GM23338 (cell line): ENCODE results near the gene NGDN. TPM values are rescaled to one million over a fixed set of nuclear protein-coding genes. Genes with fewer than 3 reads are reported as not detected.

ENCODE experiments used
- ATAC-seq: fragments of 200-7000 bp; cut with Tn5 transposase; 3 replicates; pipeline ENCODE4 v1.9.1; 2020
- DNase-seq: peaks from one replicate; pipeline ENCODE4 v3.0.0-alpha.2; 2015; ENCODE audit warnings: low spot score
- H2AFZ ChIP-seq: fragments of 200-600 bp; sonication (generic); 2 replicates; pipeline ENCODE4 v1.8.0; 2016; ENCODE audit warnings: antibody characterized with exemption, mild to moderate bottlenecking, moderate library complexity
- H3F3A ChIP-seq: fragments of 200-600 bp; sonication (generic); replicated peaks from 2 replicates; pipeline ENCODE4 v1.8.0; 2017; ENCODE audit warnings: antibody characterized with exemption, mixed run types, low read depth
- H3K27ac ChIP-seq: fragments of 200-600 bp; sonication (generic); 2 replicates; pipeline ENCODE4 v1.6.1; 2016; ENCODE audit warnings: low read depth
- H3K27me3 ChIP-seq: fragments of 200-600 bp; sonication (generic); 2 replicates; pipeline ENCODE4 v1.8.0; 2016; ENCODE audit warnings: mild to moderate bottlenecking, mixed run types, moderate library complexity; ENCODE audit not compliant: insufficient read depth
- H3K36me3 ChIP-seq: fragments of 200-600 bp; sonication (generic); 2 replicates; pipeline ENCODE4 v1.8.0; 2016; ENCODE audit warnings: mild to moderate bottlenecking; ENCODE audit not compliant: insufficient read depth
- H3K4me1 ChIP-seq: fragments of 200-600 bp; sonication (generic); 2 replicates; pipeline ENCODE4 v1.8.0; 2016; ENCODE audit warnings: mild to moderate bottlenecking, moderate library complexity; ENCODE audit not compliant: insufficient read depth
- H3K4me2 ChIP-seq: fragments of 200-600 bp; sonication (generic); 2 replicates; pipeline ENCODE4 v1.7.1; 2017; ENCODE audit warnings: mixed run types
- H3K4me3 ChIP-seq: fragments of 200-600 bp; sonication (generic); 2 replicates; pipeline ENCODE4 v1.6.1; 2016; ENCODE audit warnings: mixed run types
- H3K79me2 ChIP-seq: fragments of 200-600 bp; sonication (generic); replicated peaks from 2 replicates; pipeline ENCODE4 v1.8.0; 2017; ENCODE audit warnings: mild to moderate bottlenecking; ENCODE audit not compliant: insufficient read depth
- H3K9me2 ChIP-seq: fragments of 200-600 bp; sonication (generic); 2 replicates; pipeline ENCODE4 v1.8.0; 2017; ENCODE audit not compliant: insufficient read depth
- H4K20me1 ChIP-seq: fragments of 200-600 bp; sonication (generic); replicated peaks from 2 replicates; pipeline ENCODE4 v1.8.0; 2017; ENCODE audit warnings: mild to moderate bottlenecking; ENCODE audit not compliant: insufficient read depth
- H3K27ac Mint-ChIP-seq: 2 replicates; pipeline ENCODE4 v1.8.0; 2020; ENCODE audit warnings: inconsistent platforms, mild to moderate bottlenecking, moderate library complexity, mixed read lengths
- H3K27me3 Mint-ChIP-seq: 3 replicates; pipeline ENCODE4 v1.8.0; 2022; ENCODE audit warnings: low read depth, mild to moderate bottlenecking, moderate library complexity, mixed read lengths, inconsistent platforms; ENCODE audit not compliant: insufficient read depth, poor library complexity
- H3K36me3 Mint-ChIP-seq: 3 replicates; pipeline ENCODE4 v1.8.0; 2021; ENCODE audit warnings: low read depth, mild to moderate bottlenecking, inconsistent platforms, moderate library complexity, mixed read lengths
- H3K4me1 Mint-ChIP-seq: 3 replicates; pipeline ENCODE4 v1.8.0; 2020; ENCODE audit warnings: mild to moderate bottlenecking, inconsistent platforms, mixed read lengths
- H3K4me3 Mint-ChIP-seq: 3 replicates; pipeline ENCODE4 v1.8.0; 2021; ENCODE audit warnings: moderate library complexity, mild to moderate bottlenecking, inconsistent platforms, mixed read lengths
- H3K9me3 Mint-ChIP-seq: 3 replicates; pipeline ENCODE4 v1.8.0; 2020; ENCODE audit warnings: moderate library complexity, mild to moderate bottlenecking, inconsistent platforms, mixed read lengths
- EZH2 ChIP-seq: fragments of 200-600 bp; sonication (generic); IDR thresholded peaks from one replicate; pipeline ENCODE4 v1.8.0; 2017; ENCODE audit warnings: antibody characterized with exemption, mild to moderate bottlenecking, low read depth; ENCODE audit not compliant: unreplicated experiment
- EZH2phosphoT487 ChIP-seq: fragments of 200-600 bp; sonication (generic); IDR thresholded peaks from one replicate; pipeline ENCODE4 v1.8.1; 2018; ENCODE audit warnings: antibody characterized with exemption; ENCODE audit not compliant: unreplicated experiment
- JUNB ChIP-seq: IDR thresholded peaks from one replicate; pipeline ENCODE4 v1.6.1; 2016; ENCODE audit warnings: antibody characterized with exemption; ENCODE audit not compliant: unreplicated experiment
- REST ChIP-seq: IDR thresholded peaks from one replicate; pipeline ENCODE4 v1.6.1; 2018; ENCODE audit warnings: antibody characterized with exemption; ENCODE audit not compliant: unreplicated experiment
- ZNF331 ChIP-seq: fragments of 250-450 bp; sonication (Bioruptor Pico); IDR thresholded peaks from 2 replicates; pipeline ENCODE4 v1.5.0; 2020; ENCODE audit warnings: low read depth, mild to moderate bottlenecking, moderate library complexity
- ZNF462 ChIP-seq: fragments of 250-450 bp; sonication (Bioruptor Pico); IDR thresholded peaks from 2 replicates; pipeline ENCODE4 v1.5.0; 2020; ENCODE audit warnings: mild to moderate bottlenecking, moderate library complexity
- polyA plus RNA-seq: library from polyadenylated mRNA; unstranded; fragments of >200 nt; fragmentation: Nextera tagmentation; extraction: Ambion mirVana; gene quantifications from 2 replicates; pipeline ENCODE4 v1.2.1, GENCODE V29; 2016
- total RNA-seq: library from RNA; depleted of rRNA; stranded (reverse); fragments of >200 nt; shearing (Covaris generic); gene quantifications from 2 replicates; pipeline ENCODE4 v1.2.3, GENCODE V29; 2014
- TF ChIP-seq, protein P1 (sequence below): IDR thresholded peaks from 2 replicates; pipeline ENCODE4 v1.6.1; 2016; ENCODE audit warnings: antibody characterized with exemption
- TF ChIP-seq, protein P2 (sequence below), 2 experiments: fragments of 200-600 bp in 1 of 2; sonication (generic) in 1 of 2; conservative IDR thresholded peaks; 2 replicates each; pipeline versions ENCODE4 v1.5.1 to v1.6.1; 2016 to 2017; ENCODE audit warnings: antibody characterized with exemption in 2 of 2, low read depth in 2 of 2, mild to moderate bottlenecking in 2 of 2, moderate library complexity in 1 of 2

NGDN gene
- total and polyA plus RNA-seq, 2 experiments from 2014 or later: 48.6 to 90.8 TPM

DNA sequence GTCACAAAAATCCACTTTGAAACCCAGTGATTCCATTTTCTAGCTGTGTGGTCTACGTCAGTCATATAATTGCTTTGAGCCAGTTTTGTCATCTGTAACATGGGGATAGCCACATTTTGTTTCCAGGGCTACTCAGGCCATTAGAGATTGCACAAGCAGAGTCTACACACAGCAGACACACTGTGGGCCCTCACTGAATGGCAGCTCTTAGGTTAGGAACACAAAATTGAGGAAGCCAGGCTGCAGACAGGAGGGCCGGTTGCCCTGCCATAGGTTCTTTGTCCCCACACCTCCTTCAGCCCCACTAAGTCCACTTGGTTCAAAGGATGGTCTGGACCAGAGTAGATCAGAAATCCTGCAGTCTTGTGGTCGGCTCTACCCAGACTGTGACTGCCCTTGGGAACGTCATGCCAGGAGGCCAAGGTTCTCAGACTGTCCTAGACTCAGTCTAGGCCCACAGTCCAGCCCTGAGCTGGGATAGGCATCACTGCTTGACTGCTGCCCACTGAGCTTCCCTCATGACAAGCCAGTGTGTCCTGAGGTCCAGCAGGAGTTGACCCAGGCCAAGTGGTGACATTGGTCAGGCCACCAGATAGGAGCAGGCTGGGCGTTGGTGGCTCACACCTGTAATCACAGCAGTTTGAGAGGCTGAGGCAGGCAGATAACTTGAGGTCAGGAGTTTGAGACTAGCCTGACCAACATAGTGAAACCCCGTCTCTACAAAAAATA lies 30.2 kb upstream of the NGDN start:
- H3K36me3 ChIP-seq: no peaks in the 10 kb centered on the region
- peak overlapping the region; percentile 98 for H2AFZ ChIP-seq
- H3K4me2 ChIP-seq: no peak overlapping the region
- Mint-ChIP-seq H3K27ac (no peak overlapping the region), H3K9me3 (no peaks in the 10 kb centered on the region), H3K4me3 (no peak overlapping the region), H3K27me3 (peaks cover 25% of the 10 kb centered on the region), H3K36me3 (no peaks in the 10 kb centered on the region; the same call in 2 of the 3 replicates), H3K4me1 (peaks cover 25% of the 10 kb centered on the region)
- no peak overlapping the region for H3K27ac ChIP-seq
- H3K4me3 ChIP-seq: no peak overlapping the region
- H3K27me3 ChIP-seq: no peaks in the 10 kb centered on the region
- ATAC-seq (no peak), DNase-seq (no peak)
- no peaks in the 10 kb centered on the region for H4K20me1 ChIP-seq
- TF ChIP-seq JUNB (no peak), ZNF462 (no peak), ZNF331 (CRISPR knock-in tag) (no peak), REST (no peak), EZH2phosphoT487 (no peak), EZH2 (no peak)
- TF ChIP-seq, protein P1, sequence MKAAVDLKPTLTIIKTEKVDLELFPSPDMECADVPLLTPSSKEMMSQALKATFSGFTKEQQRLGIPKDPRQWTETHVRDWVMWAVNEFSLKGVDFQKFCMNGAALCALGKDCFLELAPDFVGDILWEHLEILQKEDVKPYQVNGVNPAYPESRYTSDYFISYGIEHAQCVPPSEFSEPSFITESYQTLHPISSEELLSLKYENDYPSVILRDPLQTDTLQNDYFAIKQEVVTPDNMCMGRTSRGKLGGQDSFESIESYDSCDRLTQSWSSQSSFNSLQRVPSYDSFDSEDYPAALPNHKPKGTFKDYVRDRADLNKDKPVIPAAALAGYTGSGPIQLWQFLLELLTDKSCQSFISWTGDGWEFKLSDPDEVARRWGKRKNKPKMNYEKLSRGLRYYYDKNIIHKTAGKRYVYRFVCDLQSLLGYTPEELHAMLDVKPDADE: no peak
- TF ChIP-seq, protein P2, sequence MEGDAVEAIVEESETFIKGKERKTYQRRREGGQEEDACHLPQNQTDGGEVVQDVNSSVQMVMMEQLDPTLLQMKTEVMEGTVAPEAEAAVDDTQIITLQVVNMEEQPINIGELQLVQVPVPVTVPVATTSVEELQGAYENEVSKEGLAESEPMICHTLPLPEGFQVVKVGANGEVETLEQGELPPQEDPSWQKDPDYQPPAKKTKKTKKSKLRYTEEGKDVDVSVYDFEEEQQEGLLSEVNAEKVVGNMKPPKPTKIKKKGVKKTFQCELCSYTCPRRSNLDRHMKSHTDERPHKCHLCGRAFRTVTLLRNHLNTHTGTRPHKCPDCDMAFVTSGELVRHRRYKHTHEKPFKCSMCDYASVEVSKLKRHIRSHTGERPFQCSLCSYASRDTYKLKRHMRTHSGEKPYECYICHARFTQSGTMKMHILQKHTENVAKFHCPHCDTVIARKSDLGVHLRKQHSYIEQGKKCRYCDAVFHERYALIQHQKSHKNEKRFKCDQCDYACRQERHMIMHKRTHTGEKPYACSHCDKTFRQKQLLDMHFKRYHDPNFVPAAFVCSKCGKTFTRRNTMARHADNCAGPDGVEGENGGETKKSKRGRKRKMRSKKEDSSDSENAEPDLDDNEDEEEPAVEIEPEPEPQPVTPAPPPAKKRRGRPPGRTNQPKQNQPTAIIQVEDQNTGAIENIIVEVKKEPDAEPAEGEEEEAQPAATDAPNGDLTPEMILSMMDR (conservative IDR thresholded peaks at IDR 0.05; ENCODE audit: low read depth in 2 of 2): no peak
- H3K79me2 ChIP-seq: no peaks in the 10 kb centered on the region
- H3F3A ChIP-seq: no peaks in the 10 kb centered on the region
- peaks cover 7% of the 10 kb centered on the region; the same call in 1 of the 2 replicates for H3K9me2 ChIP-seq
- peaks cover 21% of the 10 kb centered on the region for H3K4me1 ChIP-seq
